Natural killer cell treated with Interleukin-12 subunit alpha and Interleukin-12 subunit beta and Interleukin-15 and Interleukin-18, amount 100 ng/mL, for 72 hours (primary cell): ENCODE results near the gene PLA2G3. TPM values are rescaled to one million over a fixed set of nuclear protein-coding genes. Genes with fewer than 3 reads are reported as not detected.

Experiments
- ATAC-seq, 2 donors: fragments of 150-1000 bp; cut with Tn5 transposase in 1 of 2; sonication (Bioruptor Pico), chemical (Tn5 transposase) in 1 of 2; 2 replicates each; pipeline ENCODE4 v1.10.0; 2021
- DNase-seq: peaks from one replicate; pipeline ENCODE4 v3.0.0; 2022; ENCODE audit warnings: low spot score
- H3K27ac Mint-ChIP-seq, 2 donors: 1 replicate in 1 of 2; 2 replicates in 1 of 2; pipeline ENCODE4 v1.8.0; 2022; ENCODE audit warnings: mixed read lengths in 2 of 2, mild to moderate bottlenecking in 1 of 2, moderate library complexity in 1 of 2
- H3K27me3 Mint-ChIP-seq, 2 donors: 1 replicate in 1 of 2; 2 replicates in 1 of 2; pipeline ENCODE4 v1.8.0; 2022; ENCODE audit warnings: mixed read lengths in 2 of 2
- H3K36me3 Mint-ChIP-seq: one replicate; pipeline ENCODE4 v1.8.0; 2022; ENCODE audit warnings: mixed read lengths
- H3K4me1 Mint-ChIP-seq, 2 donors: 1 replicate in 1 of 2; 2 replicates in 1 of 2; pipeline ENCODE4 v1.8.0; 2022; ENCODE audit warnings: low read depth in 2 of 2, mixed read lengths in 2 of 2, mild to moderate bottlenecking in 1 of 2
- H3K4me3 Mint-ChIP-seq: one replicate; pipeline ENCODE4 v1.8.0; 2022; ENCODE audit warnings: mixed read lengths
- H3K9me3 Mint-ChIP-seq: 2 replicates; pipeline ENCODE4 v1.8.0; 2022; ENCODE audit warnings: mixed read lengths
- total RNA-seq, 2 donors: library from RNA; stranded (reverse); gene quantifications; one replicate each; pipeline ENCODE4 v1.2.3, GENCODE V29; 2022

PLA2G3 gene
- total RNA-seq, 2 donors from 2014 or later, result not detected

DNA sequence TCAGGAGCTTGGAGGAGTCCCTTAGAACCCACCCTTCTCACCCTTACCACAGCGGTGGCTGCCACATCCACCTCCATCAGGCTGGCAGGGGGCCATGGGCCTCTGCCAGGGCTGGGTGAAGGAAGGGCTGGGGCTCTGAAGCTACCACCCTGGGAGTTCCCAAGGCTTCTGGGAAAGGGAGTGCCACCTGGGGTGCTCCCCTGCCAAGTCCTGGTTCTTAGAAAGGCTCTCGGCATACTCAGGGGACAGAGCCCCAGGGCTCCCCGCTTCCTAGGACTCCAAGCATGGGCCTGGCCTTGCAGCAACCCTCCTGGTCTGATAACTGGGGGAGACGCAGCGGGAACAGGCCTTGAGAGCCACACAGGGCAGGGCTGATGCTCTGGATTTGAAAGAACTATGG lies 438 bp upstream of the PLA2G3 start:
- ATAC-seq (no peak), DNase-seq (no peak)
- Mint-ChIP-seq H3K27me3 (peaks cover 0 to 2% of the 10 kb centered on the region in 2 donors), H3K4me1 (no peaks in the 10 kb centered on the region), H3K27ac (no peak overlapping the region), H3K9me3 (no peaks in the 10 kb centered on the region), H3K36me3 (no peaks in the 10 kb centered on the region), H3K4me3 (no peak overlapping the region)

- peaks cover 0 to 2% of the 10 kb centered on the region in 2 donors for H3K27me3 Mint-ChIP-seq
Measured at GRCh38 chr22:31139066-31139465, 1.2 kb downstream of the PLA2G3 start.

DNA sequence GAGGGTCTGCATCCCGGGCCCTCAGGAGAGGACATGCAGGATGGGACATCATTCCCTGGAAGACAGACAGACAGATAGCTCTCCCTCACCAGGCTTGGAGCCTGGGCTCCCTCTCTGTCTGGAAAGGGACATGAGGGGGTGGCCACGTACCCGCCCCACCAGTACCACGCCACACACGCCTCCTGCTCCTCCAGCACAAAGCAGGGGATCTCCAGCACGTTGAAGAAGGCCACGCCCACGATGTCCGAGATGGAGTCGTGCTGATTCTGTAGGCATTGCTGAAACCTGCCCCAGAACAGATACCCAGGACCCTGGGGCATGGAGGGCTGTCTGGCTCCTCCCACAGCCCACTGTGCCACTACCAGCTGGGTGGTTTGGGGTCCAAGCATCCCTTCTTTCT lies 2.2 kb downstream of the PLA2G3 start:
- Mint-ChIP-seq H3K36me3 (no peaks in the 10 kb centered on the region), H3K4me1 (no peaks in the 10 kb centered on the region), H3K27me3 (no peaks in the 10 kb centered on the region), H3K9me3 (no peaks in the 10 kb centered on the region), H3K27ac (no peak overlapping the region), H3K4me3 (no peak overlapping the region)
- ATAC-seq, result no peak
- DNase-seq, result no peak

More at GRCh38 chr22:31139066-31139465, 1.2 kb downstream of the PLA2G3 start:
- no peaks in the 10 kb centered on the region for H3K36me3 Mint-ChIP-seq
- DNase-seq (no peak), ATAC-seq (no peak)
- no peak overlapping the region for H3K4me3 Mint-ChIP-seq
- H3K27ac Mint-ChIP-seq, result no peak overlapping the region
- H3K4me1 Mint-ChIP-seq, result no peaks in the 10 kb centered on the region
- H3K9me3 Mint-ChIP-seq, result no peaks in the 10 kb centered on the region

- H3K4me3 Mint-ChIP-seq, result no peak overlapping the region
- ATAC-seq (no peak), DNase-seq (no peak)
- no peaks in the 10 kb centered on the region for H3K9me3 Mint-ChIP-seq
- H3K27ac Mint-ChIP-seq, result no peak overlapping the region
- no peaks in the 10 kb centered on the region for H3K4me1 Mint-ChIP-seq
- H3K27me3 Mint-ChIP-seq, result no peaks in the 10 kb centered on the region
- no peaks in the 10 kb centered on the region for H3K36me3 Mint-ChIP-seq
Measured at GRCh38 chr22:31137721-31138120, 2.6 kb downstream of the PLA2G3 start.

DNA sequence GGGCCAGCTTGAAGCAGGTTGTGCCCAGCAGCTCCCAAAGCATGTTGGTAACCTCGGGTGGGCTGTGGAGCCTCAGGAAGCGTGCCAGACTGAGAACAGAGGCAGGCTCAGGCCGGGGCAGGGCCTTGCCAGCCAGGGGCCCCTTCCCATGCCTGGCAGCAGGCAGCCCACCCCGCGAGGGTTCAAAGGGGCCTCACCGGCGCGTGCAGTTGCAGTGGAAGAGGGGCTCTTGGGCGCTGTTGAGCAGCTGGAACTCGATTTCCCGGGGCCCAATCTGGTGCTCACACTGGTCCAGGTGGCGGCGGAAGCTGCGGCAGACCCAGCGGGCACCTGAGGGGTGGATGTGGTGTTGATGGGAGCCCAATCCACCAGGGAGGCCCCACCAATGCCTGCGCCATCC lies 3.6 kb downstream of the PLA2G3 start:
- Mint-ChIP-seq H3K4me3 (no peak overlapping the region), H3K27ac (no peak overlapping the region), H3K9me3 (no peaks in the 10 kb centered on the region), H3K36me3 (no peaks in the 10 kb centered on the region), H3K4me1 (no peaks in the 10 kb centered on the region), H3K27me3 (no peaks in the 10 kb centered on the region)
- no peak for ATAC-seq
- no peak for DNase-seq

DNA sequence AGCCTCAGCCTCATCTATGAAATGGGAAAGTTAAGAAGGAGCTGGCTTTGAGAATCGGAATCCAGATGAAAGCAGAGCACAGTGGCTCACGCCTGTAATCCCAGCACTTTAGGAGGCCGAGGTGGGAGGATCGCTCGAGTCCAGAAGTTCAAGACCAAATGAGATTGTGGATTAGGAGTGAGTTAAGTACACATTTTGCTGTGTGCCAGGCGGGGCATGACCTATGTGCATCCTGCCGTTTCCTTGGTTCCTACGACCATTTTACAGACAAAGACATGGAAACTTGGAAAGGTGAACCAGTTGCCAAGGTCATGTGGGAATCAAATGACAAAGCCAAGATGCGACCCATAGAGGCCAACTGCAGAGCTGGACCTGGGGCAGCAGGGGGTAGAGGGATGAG lies 4.2 kb downstream of the PLA2G3 start:
- DNase-seq (no peak), ATAC-seq (no peak)
- Mint-ChIP-seq H3K4me3 (no peak overlapping the region), H3K27ac (no peak overlapping the region), H3K4me1 (no peaks in the 10 kb centered on the region), H3K36me3 (no peaks in the 10 kb centered on the region), H3K27me3 (no peaks in the 10 kb centered on the region), H3K9me3 (no peaks in the 10 kb centered on the region)

DNA sequence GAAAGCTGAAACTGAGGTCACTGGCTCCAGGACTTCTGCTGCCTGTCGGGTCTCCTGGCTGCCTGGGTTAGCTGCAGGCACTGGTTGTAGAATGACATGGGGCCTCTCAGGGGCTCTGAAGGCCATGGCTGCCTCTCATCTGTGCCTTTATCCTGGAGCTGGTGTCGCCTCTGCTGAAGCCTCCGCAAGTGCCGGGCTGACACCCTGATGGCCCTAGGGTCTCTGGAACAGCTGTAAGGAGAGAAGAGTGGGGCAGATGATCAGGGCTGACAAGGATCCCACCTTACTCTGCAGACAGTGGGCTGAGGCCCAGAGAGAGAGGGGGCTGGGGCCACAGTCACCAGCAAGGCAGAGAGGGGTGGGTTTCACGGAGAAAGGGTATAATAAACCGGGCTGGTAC lies 4.6 kb downstream of the PLA2G3 start:
- no peaks in the 10 kb centered on the region for H3K36me3 Mint-ChIP-seq
- no peaks in the 10 kb centered on the region for H3K9me3 Mint-ChIP-seq
- no peak overlapping the region for H3K4me3 Mint-ChIP-seq
- no peaks in the 10 kb centered on the region for H3K27me3 Mint-ChIP-seq
- ATAC-seq (no peak), DNase-seq (no peak)
- no peaks in the 10 kb centered on the region for H3K4me1 Mint-ChIP-seq
- no peak overlapping the region for H3K27ac Mint-ChIP-seq

DNA sequence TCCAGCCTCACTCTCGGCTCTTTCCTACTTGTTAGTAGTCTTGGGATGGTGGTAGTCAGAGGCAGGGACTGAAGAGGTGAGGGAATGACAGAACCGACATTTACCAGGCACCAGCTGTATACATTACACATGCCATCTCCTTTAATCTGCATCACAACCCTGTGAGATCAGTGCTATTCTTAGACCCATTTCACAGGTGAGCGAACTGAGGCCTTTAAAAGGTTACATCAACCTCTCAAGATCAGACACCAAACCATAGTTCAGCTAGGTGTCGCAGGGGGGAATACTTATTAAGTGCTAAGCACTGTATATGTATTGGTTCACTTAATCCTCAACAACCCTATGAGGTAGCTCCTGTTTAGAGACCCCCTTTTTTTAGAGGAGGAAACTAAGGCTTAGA lies 5.6 kb downstream of the PLA2G3 start:
- no peak overlapping the region for H3K27ac Mint-ChIP-seq
- H3K4me3 Mint-ChIP-seq, result no peak overlapping the region
- H3K9me3 Mint-ChIP-seq, result no peaks in the 10 kb centered on the region
- H3K36me3 Mint-ChIP-seq, result no peaks in the 10 kb centered on the region
- ATAC-seq, result no peak
- no peaks in the 10 kb centered on the region for H3K4me1 Mint-ChIP-seq
- H3K27me3 Mint-ChIP-seq, result no peaks in the 10 kb centered on the region
- no peak for DNase-seq

- ATAC-seq (no peak), DNase-seq (no peak)
- Mint-ChIP-seq H3K27ac (no peak overlapping the region), H3K4me1 (no peaks in the 10 kb centered on the region), H3K4me3 (no peak overlapping the region), H3K27me3 (no peaks in the 10 kb centered on the region), H3K9me3 (no peaks in the 10 kb centered on the region), H3K36me3 (no peaks in the 10 kb centered on the region)
Measured at GRCh38 chr22:31133911-31134310, 6.4 kb downstream of the PLA2G3 start.

- no peaks in the 10 kb centered on the region for H3K36me3 Mint-ChIP-seq
- ATAC-seq, result no peak
- no peak overlapping the region for H3K27ac Mint-ChIP-seq
- H3K4me1 Mint-ChIP-seq, result no peaks in the 10 kb centered on the region
- no peaks in the 10 kb centered on the region for H3K9me3 Mint-ChIP-seq
- H3K27me3 Mint-ChIP-seq, result no peaks in the 10 kb centered on the region
- no peak overlapping the region for H3K4me3 Mint-ChIP-seq
- DNase-seq, result no peak
Measured at GRCh38 chr22:31130873-31131272, 9.4 kb downstream of the PLA2G3 start.

- Mint-ChIP-seq H3K36me3 (no peaks in the 10 kb centered on the region), H3K4me1 (no peaks in the 10 kb centered on the region), H3K27ac (no peak overlapping the region), H3K27me3 (no peaks in the 10 kb centered on the region), H3K4me3 (no peak overlapping the region), H3K9me3 (no peaks in the 10 kb centered on the region)
- ATAC-seq (no peak), DNase-seq (peak; percentile 52)
Measured at GRCh38 chr22:31128156-31128555, 12.2 kb downstream of the PLA2G3 start.

DNA sequence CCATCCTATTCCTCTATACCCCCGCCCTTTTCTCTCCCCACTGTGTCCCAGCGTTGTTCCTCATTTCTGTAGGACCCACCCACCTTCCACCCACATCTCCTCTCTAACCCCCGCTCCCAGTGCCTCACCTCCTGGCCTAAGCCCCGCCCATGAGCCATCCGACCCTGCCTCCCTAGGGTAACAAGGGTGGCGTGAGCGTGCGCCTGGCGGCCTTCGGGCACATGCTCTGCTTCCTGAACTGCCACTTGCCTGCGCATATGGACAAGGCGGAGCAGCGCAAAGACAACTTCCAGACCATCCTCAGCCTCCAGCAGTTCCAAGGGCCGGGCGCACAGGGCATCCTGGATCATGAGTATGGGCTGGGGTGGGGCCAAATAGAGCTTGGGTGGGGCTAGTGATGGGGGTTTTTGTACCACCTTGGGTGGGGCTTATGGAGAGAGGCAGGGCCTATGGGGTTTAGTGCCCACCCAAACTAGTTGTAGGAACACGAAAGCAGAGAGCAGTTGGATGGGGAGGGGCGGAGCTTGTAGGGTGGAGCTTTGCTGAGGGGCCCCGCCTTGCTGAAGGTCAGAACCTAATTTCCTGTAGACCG lies 13.0 kb downstream of the PLA2G3 start:
- H3K4me3 Mint-ChIP-seq, result no peak overlapping the region
- H3K4me1 Mint-ChIP-seq, result no peaks in the 10 kb centered on the region
- DNase-seq (peak; percentile 49), ATAC-seq (no peak)
- no peaks in the 10 kb centered on the region for H3K36me3 Mint-ChIP-seq
- no peaks in the 10 kb centered on the region for H3K27me3 Mint-ChIP-seq
- H3K9me3 Mint-ChIP-seq, result no peaks in the 10 kb centered on the region
- H3K27ac Mint-ChIP-seq, result no peak overlapping the region

DNA sequence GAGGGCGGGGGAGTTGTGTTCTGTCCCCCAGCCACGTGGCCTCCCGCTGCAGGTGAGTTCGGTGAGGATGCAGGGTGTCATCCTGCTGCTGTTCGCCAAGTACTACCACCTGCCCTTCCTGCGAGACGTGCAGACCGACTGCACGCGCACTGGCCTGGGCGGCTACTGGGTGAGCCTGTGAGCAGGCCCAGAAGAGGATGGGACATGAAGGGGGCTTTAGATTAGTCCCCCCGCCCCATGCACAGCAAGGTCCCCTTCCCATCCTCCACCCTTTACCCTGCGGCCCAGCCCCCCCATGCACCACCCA lies 13.5 kb downstream of the PLA2G3 start:
- Mint-ChIP-seq H3K4me3 (no peak overlapping the region), H3K9me3 (no peaks in the 10 kb centered on the region), H3K27ac (no peak overlapping the region), H3K36me3 (no peaks in the 10 kb centered on the region), H3K27me3 (no peaks in the 10 kb centered on the region), H3K4me1 (no peaks in the 10 kb centered on the region)
- no peak for DNase-seq
- ATAC-seq, result no peak

DNA sequence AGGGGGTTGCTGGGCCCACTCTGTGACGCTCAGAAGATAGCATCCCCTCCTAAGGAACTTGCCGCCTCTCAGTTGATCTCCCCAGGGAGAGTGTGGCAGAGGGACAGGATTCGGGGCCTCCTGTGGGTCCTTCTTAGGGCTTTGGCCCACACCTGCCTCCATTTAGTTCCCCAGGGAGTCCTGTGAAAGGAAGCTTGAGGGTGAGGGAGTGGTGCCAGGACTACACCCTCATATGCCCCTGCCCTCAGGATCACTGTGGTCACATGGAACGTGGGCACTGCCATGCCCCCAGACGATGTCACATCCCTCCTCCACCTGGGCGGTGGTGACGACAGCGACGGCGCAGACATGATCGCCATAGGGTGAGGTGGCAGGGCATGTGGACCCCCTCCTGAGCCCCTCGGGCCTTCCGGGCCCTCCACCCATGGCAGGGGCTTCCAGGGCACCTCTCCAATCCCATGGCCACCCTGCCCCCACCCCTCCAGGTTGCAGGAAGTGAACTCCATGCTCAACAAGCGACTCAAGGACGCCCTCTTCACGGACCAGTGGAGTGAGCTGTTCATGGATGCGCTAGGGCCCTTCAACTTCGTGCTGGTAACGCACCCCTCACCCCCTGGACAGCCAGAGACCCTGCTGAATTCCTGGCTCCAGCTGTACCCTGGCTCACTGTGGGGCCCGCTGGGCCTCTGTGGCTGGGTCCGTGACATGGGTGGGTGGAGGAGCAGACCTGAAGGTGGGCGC lies 14.0 kb downstream of the PLA2G3 start:
- Mint-ChIP-seq H3K4me3 (no peak overlapping the region), H3K4me1 (peaks cover 0 to 4% of the 10 kb centered on the region in 2 donors), H3K27me3 (no peaks in the 10 kb centered on the region), H3K9me3 (no peaks in the 10 kb centered on the region), H3K27ac (no peak overlapping the region), H3K36me3 (no peaks in the 10 kb centered on the region)
- ATAC-seq, result no peak
- DNase-seq, result peak; percentile 25
